Epithelial cell of alveolus of lung (primary cell): ENCODE results near the gene NCAPG2. TPM values are rescaled to one million over a fixed set of nuclear protein-coding genes. Genes with fewer than 3 reads are reported as not detected.

Source experiments
- total RNA-seq: library from RNA; depleted of rRNA; stranded (reverse); fragments of >200 nt; gene quantifications from 2 replicates; pipeline ENCODE4 v1.2.1, GENCODE V29; 2015

The NCAPG2 gene
- 10.5 and 19.5 TPM in 2 replicates for total RNA-seq

GRCh38 chr7:158704524-158705233 is at the start of gene NCAPG2:
Gene NCAPG2, minus strand, starts transcription at chr7:158704804. Its CDS starts 2,905 bp downstream, at chr7:158701899.

GRCh38 chr7:158587162-158588084 is 117.2 kb downstream of the NCAPG2 start, which contains the start of gene PTPRN2:
Gene PTPRN2, minus strand, starts transcription at chr7:158587823.

Other genes with a start within 250 kb of the NCAPG2 start
- gene PTPRN2, start 117.0 kb downstream of the NCAPG2 start, total RNA-seq = 0.78 and 2.7 TPM in 2 replicates
- gene ESYT2, start 124.7 kb upstream of the NCAPG2 start, total RNA-seq = 31.6 and 54.8 TPM in 2 replicates
- gene DYNC2I1, start 151.8 kb upstream of the NCAPG2 start, total RNA-seq = 3.0 and 17.9 TPM in 2 replicates